IMR-90 (cell line): ENCODE results near the gene MRPL49.

Experiments used
- CEBPB ChIP-seq: IDR thresholded peaks from 2 replicates; pipeline ENCODE4 v1.6.1; 2012; ENCODE audit warnings: low read depth, low read length, improper control_type of control experiment
- CTCF ChIP-seq: conservative IDR thresholded peaks from 2 replicates; pipeline ENCODE4 v1.5.1; 2012; ENCODE audit warnings: mild to moderate bottlenecking, low read depth, low read length, improper control_type of control experiment
- MAFK ChIP-seq: IDR thresholded peaks from 2 replicates; pipeline ENCODE4 v1.6.1; 2012; ENCODE audit warnings: low read depth, low read length, improper control_type of control experiment
- POLR2A ChIP-seq: IDR thresholded peaks from 2 replicates; pipeline ENCODE4 v1.6.1; 2012; ENCODE audit warnings: mild to moderate bottlenecking, low read depth, low read length
- RAD21 ChIP-seq: IDR thresholded peaks from 2 replicates; pipeline ENCODE4 v1.6.1; 2012; ENCODE audit warnings: low read length, improper control_type of control experiment
- RCOR1 ChIP-seq: IDR thresholded peaks from 2 replicates; pipeline ENCODE4 v1.6.1; 2012; ENCODE audit warnings: mild to moderate bottlenecking, low read length, improper control_type of control experiment; ENCODE audit not compliant: insufficient replicate concordance
- USF2 ChIP-seq: fragments of 150-350 bp; IDR thresholded peaks from 2 replicates; pipeline ENCODE4 v1.6.1; 2017; ENCODE audit warnings: mild to moderate bottlenecking, antibody characterized with exemption, low read length, low read depth

- no peak for TF ChIP-seq POLR2A
- TF ChIP-seq CTCF: no peak
- no peak for TF ChIP-seq RAD21
- no peak for TF ChIP-seq RCOR1
- TF ChIP-seq MAFK: no peak
- no peak for TF ChIP-seq USF2
- no peak for TF ChIP-seq CEBPB
Observed at GRCh38 chr11:65151331-65151899, 29.3 kb downstream of the MRPL49 start.
